IPS-NIHi11 (cell line): ENCODE measurements around the gene MUC5B.
"Not testable (repeated sequence)": the region's sequence is repeated elsewhere in the genome, so short reads cannot be mapped to it uniquely, and the experiment has no call there.

Experiments
- DNase-seq: peaks from one replicate; pipeline ENCODE4 v3.0.0; 2012; ENCODE audit warnings: mixed read lengths, low spot score

The MUC5B gene

GRCh38 chr11:1264444-1264843 is 41.6 kb downstream of the MUC5B start:
- DNase-seq = not testable (repeated sequence)

DNA sequence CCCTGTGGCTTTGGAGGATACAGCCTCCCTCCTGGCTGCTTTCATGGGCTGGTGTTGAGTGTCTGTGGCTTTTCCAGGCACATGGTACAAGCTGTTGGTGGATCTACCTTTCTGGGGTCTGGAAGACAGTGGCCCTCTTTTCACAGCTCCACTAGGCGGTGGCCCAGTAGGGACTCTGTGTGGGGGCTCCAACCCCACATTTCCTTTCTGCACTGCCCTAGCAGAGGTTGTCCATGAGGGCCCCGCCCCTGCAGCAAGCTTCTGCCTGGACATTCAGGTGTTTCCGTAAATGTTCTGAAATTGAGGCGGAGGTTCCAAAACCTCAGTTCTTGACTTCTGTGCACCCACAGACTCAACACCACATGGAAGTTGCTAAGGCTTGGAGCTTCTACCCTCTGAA is 42.6 kb downstream of the MUC5B start:
- DNase-seq = not testable (repeated sequence)

DNA sequence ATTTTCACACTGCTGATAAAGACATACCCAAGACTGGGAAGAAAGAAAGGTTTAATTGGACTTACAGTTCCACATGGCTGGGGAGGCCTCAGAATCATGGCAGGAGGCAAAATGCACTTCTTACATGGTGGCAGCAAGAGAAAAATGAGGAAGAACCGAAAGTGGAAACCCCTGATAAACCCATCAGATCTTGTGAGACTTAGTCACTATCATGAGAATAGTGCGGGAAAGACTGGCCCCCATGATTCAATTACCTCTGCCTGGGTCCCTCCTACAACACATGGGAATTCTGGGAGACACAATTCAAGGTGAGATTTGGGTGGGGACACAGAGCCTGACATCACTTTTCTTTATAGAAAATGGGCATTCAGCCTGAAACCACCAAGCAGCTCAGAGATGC is 44.1 kb downstream of the MUC5B start:
- not testable (repeated sequence) for DNase-seq

- DNase-seq = no peak
Observed at GRCh38 chr11:1267441-1268100, 44.7 kb downstream of the MUC5B start.

DNA sequence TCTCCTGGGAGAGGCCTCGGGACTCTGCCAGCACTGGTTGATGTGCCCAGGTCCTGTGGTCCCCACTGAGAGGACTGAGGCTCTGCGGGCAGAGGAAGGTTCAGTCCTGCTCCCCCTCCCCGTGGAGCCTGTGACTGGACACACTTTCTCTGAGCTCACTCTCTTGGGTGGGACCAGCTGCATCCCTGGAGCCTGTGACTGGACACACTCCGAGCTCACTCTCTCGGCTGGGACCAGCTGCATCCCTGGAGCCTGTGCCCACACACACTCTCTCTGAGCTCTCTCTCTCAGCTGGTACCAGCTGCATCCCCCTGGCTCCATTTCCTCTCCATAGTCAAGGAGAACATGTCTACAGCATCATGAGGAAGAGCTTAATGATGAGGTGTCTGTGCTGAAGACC is 47.1 kb downstream of the MUC5B start:
- DNase-seq = no peak

- DNase-seq = no peak
Observed at GRCh38 chr11:1270476-1270875, 47.6 kb downstream of the MUC5B start.

GRCh38 chr11:1271002-1271401 is 48.1 kb downstream of the MUC5B start:
- DNase-seq = peak; percentile 47

DNA sequence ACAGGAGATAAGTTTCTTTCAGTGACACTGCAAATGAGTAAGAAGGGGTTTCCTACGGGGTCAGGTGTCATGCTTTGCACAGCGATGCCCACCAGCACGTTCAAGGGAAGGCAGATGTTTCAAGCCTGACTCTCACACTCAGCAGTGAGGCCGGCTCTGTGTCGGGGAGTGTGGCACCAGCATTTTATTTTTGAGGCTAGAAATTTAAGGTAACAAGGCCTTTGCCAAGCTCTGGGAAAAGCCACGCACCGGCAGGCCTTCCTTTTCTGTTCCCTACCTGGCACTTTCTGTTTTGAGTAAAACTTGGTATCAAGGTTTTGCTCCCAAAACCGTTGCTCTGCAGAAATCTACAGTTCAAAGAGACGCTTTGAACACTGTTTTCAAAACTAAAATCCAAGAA is 48.5 kb downstream of the MUC5B start:
- no peak for DNase-seq

- DNase-seq = no peak
Observed at GRCh38 chr11:1271927-1272326, 49.1 kb downstream of the MUC5B start.

GRCh38 chr11:1272531-1272930 is 49.7 kb downstream of the MUC5B start:
- no peak for DNase-seq

DNA sequence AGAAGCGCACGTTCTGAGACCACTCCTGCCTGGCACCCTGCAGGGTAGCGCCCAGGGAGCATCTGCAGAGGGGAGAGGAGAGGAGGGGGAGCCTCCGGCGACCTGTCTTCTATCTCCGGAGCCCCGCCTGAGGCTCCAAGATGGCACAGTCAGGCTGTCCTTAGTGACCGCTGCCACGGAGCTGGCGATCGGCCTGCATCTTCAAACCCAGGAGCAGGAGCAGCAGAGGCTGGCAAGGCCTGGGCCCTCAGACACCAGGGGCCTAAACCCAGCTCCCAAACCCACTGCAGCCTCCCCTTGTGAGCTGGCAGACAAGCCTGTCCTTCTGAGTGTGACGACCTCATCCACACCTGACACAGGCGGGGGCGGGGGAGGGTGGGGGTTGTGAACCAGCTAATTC is 51.6 kb downstream of the MUC5B start:
- DNase-seq = no peak

DNA sequence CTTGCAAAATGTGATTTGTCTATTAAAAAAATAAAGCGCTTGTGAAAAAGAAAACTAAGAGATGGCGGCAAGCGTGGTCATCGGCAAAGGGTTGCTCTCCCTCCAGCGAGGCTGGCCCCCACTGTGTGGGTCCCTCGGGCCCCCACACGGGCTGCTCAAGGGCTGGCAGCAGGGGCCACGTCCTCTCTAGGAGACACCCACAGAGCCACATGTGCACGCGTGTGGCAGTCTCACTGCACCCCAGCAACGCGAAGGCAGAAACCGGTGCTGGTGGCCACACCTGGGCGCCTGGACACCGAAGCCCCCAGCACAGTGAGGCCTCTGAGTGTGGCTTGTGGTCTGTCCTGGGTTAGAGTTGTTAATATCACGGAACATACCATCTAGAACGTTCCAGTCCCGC is 52.2 kb downstream of the MUC5B start:
- DNase-seq = no peak

GRCh38 chr11:1276041-1276790 is 53.4 kb downstream of the MUC5B start:
- DNase-seq = no peak

DNA sequence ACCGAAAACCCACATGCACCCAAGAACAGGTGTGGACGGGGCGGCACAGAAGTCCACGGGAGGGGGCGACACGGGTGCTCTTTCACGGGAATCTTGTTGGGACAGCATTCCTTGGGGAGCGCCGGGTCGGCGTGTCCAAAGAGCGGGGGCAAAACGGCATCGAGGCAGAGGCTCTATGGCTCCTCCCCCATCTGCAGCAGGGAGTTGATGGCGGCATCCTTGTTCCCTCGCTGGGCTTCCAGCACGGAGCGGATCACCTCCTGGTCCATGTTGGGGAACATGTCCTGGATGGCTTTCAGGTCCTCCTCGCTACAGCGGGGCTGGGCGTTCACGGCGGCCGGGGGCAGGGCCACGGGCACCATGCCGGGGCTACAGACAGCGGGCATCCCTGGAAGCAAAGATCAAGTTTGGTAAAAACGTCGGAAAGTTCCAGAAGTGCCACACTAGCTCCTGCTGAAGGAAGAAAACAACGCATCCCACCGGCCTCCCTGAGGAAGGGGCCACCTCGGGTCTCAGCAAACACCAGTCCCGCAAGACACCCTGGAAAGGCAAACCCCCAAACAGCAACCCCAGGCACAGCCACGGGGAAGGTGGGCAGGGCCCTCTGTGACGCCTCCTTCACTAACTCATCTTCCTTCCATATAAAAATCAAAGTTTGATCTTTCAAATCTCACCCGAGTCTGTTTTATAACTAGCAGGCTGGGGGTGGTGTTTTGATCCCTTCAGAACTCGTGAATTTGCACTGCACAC is 54.2 kb downstream of the MUC5B start:
- no peak for DNase-seq

DNA sequence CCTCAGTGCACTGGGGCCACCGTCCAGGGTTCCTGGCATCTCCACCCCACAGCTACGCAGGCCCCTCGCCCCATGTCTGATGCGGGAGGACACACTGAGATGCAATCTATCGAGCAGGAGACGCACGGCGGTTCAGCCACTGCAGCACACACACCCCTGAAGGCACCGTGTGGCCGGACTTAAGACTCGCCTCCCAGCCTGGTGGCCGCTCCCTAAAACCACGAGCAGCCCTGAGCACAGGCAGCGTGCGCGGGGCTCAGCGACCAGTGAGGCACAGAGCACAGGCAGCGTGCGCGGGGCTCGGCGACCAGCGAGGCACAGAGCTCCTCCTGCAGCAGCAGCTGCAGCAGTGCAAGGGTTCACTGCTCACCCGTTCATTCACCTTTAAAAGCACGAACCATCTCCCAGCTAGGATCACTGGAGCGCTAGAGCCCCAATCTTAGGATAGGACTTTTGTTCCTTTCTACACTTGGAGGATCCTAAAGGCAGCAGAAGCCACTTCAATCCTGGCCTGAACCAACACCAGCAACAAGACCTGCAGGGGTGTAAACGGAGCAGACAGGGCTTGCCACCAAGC is 55.2 kb downstream of the MUC5B start:
- no peak for DNase-seq

DNA sequence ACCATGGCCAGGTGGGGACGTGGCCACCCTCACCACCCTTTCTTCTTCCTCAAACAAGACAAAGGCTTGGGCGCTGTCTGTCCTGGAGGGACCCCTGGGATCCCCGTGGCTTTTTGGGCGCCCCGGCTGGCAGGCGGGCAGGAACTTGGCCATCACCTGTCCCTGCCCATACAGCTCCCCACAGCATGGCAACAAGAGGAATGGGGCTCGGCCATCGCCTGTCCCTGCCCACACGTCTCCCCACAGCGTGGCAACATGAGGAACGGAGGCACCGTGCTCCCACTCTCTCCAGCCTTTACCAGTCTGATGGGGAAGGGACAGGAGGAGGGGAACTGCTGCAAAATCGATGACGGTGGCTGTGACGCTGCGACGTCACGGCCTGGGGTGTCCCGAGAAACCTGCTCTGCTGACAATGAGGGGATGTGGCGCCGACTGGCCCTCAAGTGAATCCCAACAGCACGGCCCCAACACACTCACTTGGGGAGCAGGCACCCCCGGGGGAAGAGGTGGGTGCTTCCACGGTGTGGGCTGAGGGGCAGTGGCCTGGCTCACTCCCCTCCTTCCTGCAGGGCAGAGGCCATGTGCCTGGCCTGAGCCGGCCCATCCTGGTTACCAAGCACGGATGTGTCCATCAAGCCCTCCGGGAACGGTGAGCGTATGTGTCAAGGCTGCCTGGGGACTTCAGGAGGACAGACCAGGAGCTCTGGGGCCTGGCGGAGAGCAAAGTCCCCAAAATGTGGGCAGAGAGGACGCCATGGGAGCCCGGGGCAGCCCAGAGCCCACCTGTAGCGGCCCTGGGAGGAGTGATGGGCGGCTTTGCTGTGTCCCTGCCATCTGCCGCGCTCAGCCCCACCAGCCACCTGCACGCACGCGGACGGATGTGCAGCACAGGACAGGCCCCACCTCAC is 56.2 kb downstream of the MUC5B start:
- no peak for DNase-seq

DNA sequence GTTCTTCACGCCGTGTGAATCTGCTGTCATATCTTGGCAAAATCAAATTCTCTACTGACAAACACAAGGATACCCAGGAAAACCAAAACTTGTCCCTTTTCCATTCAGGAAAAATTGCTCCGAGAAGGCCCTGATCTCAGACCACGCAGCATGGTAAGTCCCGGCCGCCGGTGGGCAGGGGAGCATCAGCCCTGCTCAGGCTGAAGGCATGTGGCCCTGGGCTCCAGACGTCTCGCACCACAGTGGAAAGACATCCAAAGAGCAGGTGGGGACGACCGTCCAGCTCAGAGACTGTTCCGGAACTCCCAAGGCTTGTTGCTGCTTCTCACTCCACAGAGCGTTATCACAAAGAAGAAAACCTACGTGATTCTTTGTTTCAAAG is 56.8 kb downstream of the MUC5B start:
- no peak for DNase-seq

DNA sequence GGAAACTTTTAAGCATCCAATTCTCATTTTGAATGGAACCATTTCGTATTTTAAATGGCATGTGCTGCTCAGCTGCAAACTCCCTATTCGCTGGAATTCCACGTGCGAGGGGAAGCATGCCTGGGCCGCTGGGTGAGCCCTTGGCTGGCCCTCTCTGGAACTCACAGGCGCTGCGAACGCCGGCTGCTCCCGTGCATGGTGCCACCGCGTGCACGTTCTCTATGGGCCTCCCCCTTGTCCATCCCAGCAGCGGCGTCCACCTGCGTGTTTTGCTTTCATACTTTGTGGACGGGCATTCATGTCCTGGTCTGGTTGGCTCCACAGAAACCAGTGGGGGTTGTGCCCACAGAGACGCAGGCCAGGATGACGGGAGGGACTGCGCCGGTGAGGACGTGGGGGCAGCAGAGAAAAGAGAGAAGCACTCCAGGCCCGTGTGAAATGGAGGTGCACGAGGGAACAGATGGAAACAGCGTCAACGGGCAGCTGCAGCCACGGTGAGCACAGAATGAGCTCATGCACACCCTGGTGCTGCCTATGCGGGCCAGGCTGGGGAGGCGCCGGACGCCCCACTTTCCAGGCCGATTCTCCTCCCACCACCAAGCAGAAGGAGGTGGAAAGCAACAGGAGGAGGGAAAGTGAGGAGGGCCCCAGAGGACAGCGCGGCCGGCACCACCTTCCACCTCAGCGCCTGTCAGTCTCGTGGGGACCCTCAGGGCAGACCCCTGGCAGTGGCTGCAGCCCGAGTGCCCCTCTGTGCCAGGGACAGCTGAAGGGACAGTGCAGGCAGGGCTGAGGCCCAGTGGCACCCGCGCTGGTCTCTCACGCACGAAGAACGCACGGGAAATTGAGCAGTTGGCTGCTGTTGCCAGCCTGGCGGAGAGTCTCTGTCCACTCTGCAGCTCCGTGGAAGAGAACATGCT is 57.5 kb downstream of the MUC5B start:
- DNase-seq = no peak

GRCh38 chr11:1281326-1281973 is 58.6 kb downstream of the MUC5B start:
- no peak for DNase-seq

GRCh38 chr11:1281974-1282365 is 59.1 kb downstream of the MUC5B start:
- no peak for DNase-seq
